Heart left ventricle (tissue), 13 donors: ENCODE data around the gene GABARAPL2.

Experiments used
- POLR2A ChIP-seq, 2 donors: fragments of 450-650 bp; IDR thresholded peaks; one replicate each; pipeline ENCODE4 v1.6.1; 2017; ENCODE audit warnings: antibody characterized with exemption in 2 of 2, mild to moderate bottlenecking in 2 of 2, moderate library complexity in 2 of 2
- TF ChIP-seq, protein P1 (sequence below), 12 donors: fragments of 200-600 bp; sonication (generic) in 4 of 12; IDR thresholded peaks; one replicate each; pipeline versions ENCODE4 v1.5.0 to v1.8.0; 2018 to 2022; ENCODE audit warnings: antibody characterized with exemption in 12 of 12, mild to moderate bottlenecking in 5 of 12
- donor health status: ischemic (EF 13 %, LVEDD 7.1; RV severe dilation, severe dysfunction).
- donor health status: DM: no; HTN: yes; CAD: no.
- donor health status: DM: no; HTN: no; CAD: no.
- donor health status: ischemic (EF 25% LVEDD 6.9; RV normal size, moderate dysfunction).
- donor health status: ischemic (EF 25% LVEDD 5.7; RV mildly dilated, moderate dysfunction).
- donor health status: ischemic (EF 35%, LVEDD 5.7; RV mildly dilated, moderate dysfunction).
- donor health status: nonischemic (EF 11% LVEDD 7.7; RV severe dilation, severe dysfunction).
- donor health status: DM: yes; HTN: yes; CAD: no.
- donor health status: PGD.
- donor health status: ischemic (EF 29% LVEDD 5.4; RV normal size, mild dysfunction).
- donor health status: nonischemic (EF 23%, LVEDD 6.1; RV moderate dilation, normal function).

GRCh38 chr16:75541236-75541635 lies 24.9 kb upstream of the GABARAPL2 start:
- no peak for TF ChIP-seq POLR2A (IDR thresholded peaks at IDR 0.05)
- TF ChIP-seq, protein P1, sequence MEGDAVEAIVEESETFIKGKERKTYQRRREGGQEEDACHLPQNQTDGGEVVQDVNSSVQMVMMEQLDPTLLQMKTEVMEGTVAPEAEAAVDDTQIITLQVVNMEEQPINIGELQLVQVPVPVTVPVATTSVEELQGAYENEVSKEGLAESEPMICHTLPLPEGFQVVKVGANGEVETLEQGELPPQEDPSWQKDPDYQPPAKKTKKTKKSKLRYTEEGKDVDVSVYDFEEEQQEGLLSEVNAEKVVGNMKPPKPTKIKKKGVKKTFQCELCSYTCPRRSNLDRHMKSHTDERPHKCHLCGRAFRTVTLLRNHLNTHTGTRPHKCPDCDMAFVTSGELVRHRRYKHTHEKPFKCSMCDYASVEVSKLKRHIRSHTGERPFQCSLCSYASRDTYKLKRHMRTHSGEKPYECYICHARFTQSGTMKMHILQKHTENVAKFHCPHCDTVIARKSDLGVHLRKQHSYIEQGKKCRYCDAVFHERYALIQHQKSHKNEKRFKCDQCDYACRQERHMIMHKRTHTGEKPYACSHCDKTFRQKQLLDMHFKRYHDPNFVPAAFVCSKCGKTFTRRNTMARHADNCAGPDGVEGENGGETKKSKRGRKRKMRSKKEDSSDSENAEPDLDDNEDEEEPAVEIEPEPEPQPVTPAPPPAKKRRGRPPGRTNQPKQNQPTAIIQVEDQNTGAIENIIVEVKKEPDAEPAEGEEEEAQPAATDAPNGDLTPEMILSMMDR (IDR thresholded peaks at IDR 0.05) = no peak
